Stimulated activated effector memory CD8-positive, alpha-beta T cell treated with anti-CD3 and anti-CD28 coated beads, Interleukin-12 subunit alpha, Interleukin-12 subunit beta, amount 100 ng/mL, for 72 hours (primary cell): ENCODE data around the gene SMG7.

Experiments used
- ATAC-seq: fragments of 150-1000 bp; cut with Tn5 transposase; 2 replicates; pipeline ENCODE4 v1.10.0; 2021
- DNase-seq, 2 donors: peaks; one replicate each; pipeline ENCODE4 v3.0.0; 2021 to 2022; ENCODE audit warnings: low spot score in 2 of 2
- H3K27ac Mint-ChIP-seq: one replicate; pipeline ENCODE4 v1.8.0; 2022; ENCODE audit warnings: mild to moderate bottlenecking, mixed read lengths
- H3K36me3 Mint-ChIP-seq: one replicate; pipeline ENCODE4 v1.8.0; 2022; ENCODE audit warnings: mild to moderate bottlenecking, mixed read lengths
- H3K4me1 Mint-ChIP-seq: one replicate; pipeline ENCODE4 v1.8.0; 2022; ENCODE audit warnings: mixed read lengths
- H3K4me3 Mint-ChIP-seq: one replicate; pipeline ENCODE4 v1.8.0; 2022; ENCODE audit warnings: mild to moderate bottlenecking, mixed read lengths
- H3K9me3 Mint-ChIP-seq: one replicate; pipeline ENCODE4 v1.8.0; 2022; ENCODE audit warnings: mixed read lengths

SMG7 gene

GRCh38 chr1:183597656-183598347 lies 125.5 kb downstream of the SMG7 start:
- Mint-ChIP-seq H3K4me1 (peaks cover 14% of the 10 kb centered on the region), H3K9me3 (no peaks in the 10 kb centered on the region), H3K4me3 (no peak overlapping the region), H3K27ac (no peak overlapping the region), H3K36me3 (no peaks in the 10 kb centered on the region)
- DNase-seq, result no peak
- no peak for ATAC-seq

GRCh38 chr1:183598386-183598785 lies 126.1 kb downstream of the SMG7 start:
- peak; percentile 47 for ATAC-seq
- H3K36me3 Mint-ChIP-seq, result no peaks in the 10 kb centered on the region
- DNase-seq, result no peak
- no peak overlapping the region for H3K27ac Mint-ChIP-seq
- H3K4me3 Mint-ChIP-seq, result no peak overlapping the region
- H3K4me1 Mint-ChIP-seq, result peaks cover 9% of the 10 kb centered on the region
- no peaks in the 10 kb centered on the region for H3K9me3 Mint-ChIP-seq

- DNase-seq (no peak), ATAC-seq (peak; percentile 42)
- Mint-ChIP-seq H3K36me3 (no peaks in the 10 kb centered on the region), H3K9me3 (no peaks in the 10 kb centered on the region), H3K4me3 (no peak overlapping the region), H3K27ac (no peak overlapping the region), H3K4me1 (peaks cover 19% of the 10 kb centered on the region)
These were observed 127.8 kb downstream of the SMG7 start for GRCh38 chr1:183600136-183600535.

GRCh38 chr1:183600634-183601033 lies 128.3 kb downstream of the SMG7 start:
- no peak for DNase-seq
- no peaks in the 10 kb centered on the region for H3K36me3 Mint-ChIP-seq
- H3K4me1 Mint-ChIP-seq, result peaks cover 19% of the 10 kb centered on the region
- no peaks in the 10 kb centered on the region for H3K9me3 Mint-ChIP-seq
- ATAC-seq, result no peak
- no peak overlapping the region for H3K4me3 Mint-ChIP-seq
- H3K27ac Mint-ChIP-seq, result no peak overlapping the region

- no peaks in the 10 kb centered on the region for H3K9me3 Mint-ChIP-seq
- no peak overlapping the region for H3K4me3 Mint-ChIP-seq
- H3K27ac Mint-ChIP-seq, result no peak overlapping the region
These were observed 130.2 kb downstream of the SMG7 start for GRCh38 chr1:183602510-183602909.

More at GRCh38 chr1:183602510-183602909, 130.2 kb downstream of the SMG7 start:
- Mint-ChIP-seq H3K36me3 (no peaks in the 10 kb centered on the region), H3K4me1 (peaks cover 19% of the 10 kb centered on the region)
- DNase-seq (no peak), ATAC-seq (no peak)
